Measurements from ENCODE around the gene PLOD3.
"Not testable (repeated sequence)": the region's sequence is repeated elsewhere in the genome, so short reads cannot be mapped to it uniquely, and the experiment has no call there.

Gene PLOD3

DNA sequence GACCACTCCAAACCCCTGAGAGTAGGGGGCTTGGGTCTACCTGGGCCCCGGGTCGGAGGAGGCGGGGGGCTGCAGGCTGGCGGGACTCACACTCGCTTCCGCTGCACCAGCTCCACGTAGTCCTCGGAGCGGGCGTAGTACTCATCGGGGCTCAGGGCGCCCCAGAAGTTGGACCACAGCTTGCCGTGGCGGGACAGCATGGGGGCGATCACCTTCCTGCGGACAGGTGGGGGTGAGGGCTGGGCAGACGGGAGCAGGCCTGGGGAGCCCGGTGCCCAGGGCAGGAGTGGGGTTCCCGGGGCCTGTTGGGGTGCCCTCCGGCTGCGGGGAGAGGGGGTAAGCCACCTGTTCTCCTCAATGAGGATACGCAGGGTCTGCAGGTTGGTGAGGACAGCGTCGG, 5.9 kb downstream of the PLOD3 start:
- DNase-seq (ENCODE audit: low read depth in 2 of 2) = no peak

GRCh38 chr7:101210143-101210542, 7.2 kb downstream of the PLOD3 start:
- no peak for DNase-seq (ENCODE audit: low read depth in 2 of 2)

DNA sequence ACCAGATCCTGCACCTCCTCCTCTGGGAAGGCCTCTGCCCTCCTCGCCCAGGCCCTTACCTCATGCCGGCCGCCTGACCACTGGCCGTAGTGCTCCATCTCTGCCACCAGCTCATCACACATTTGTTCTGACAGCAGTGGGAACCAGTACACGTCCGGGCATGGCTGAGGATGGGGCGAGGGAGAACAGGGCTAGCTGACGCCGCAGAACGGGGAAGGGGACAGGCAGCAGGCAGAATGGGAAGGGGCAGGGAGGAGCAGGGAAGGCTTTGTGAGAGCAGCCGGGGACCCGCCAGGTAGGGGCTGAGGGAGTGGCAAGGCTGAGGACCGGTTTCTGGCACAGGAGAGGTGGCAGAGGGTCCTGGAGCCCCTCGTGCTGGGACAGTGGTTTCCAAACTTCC, 8.6 kb downstream of the PLOD3 start:
- DNase-seq (ENCODE audit: low read depth in 2 of 2) = no peak

- no peak for DNase-seq (ENCODE audit: low read depth in 2 of 2)
Observed at GRCh38 chr7:101207459-101207858, 9.9 kb downstream of the PLOD3 start.

- DNase-seq (ENCODE audit: low read depth in 2 of 2) = no peak
Observed at GRCh38 chr7:101206665-101207042, 10.7 kb downstream of the PLOD3 start.

- DNase-seq (ENCODE audit: low read depth in 2 of 2) = no peak
Observed at GRCh38 chr7:101205901-101206664, 11.3 kb downstream of the PLOD3 start.

DNA sequence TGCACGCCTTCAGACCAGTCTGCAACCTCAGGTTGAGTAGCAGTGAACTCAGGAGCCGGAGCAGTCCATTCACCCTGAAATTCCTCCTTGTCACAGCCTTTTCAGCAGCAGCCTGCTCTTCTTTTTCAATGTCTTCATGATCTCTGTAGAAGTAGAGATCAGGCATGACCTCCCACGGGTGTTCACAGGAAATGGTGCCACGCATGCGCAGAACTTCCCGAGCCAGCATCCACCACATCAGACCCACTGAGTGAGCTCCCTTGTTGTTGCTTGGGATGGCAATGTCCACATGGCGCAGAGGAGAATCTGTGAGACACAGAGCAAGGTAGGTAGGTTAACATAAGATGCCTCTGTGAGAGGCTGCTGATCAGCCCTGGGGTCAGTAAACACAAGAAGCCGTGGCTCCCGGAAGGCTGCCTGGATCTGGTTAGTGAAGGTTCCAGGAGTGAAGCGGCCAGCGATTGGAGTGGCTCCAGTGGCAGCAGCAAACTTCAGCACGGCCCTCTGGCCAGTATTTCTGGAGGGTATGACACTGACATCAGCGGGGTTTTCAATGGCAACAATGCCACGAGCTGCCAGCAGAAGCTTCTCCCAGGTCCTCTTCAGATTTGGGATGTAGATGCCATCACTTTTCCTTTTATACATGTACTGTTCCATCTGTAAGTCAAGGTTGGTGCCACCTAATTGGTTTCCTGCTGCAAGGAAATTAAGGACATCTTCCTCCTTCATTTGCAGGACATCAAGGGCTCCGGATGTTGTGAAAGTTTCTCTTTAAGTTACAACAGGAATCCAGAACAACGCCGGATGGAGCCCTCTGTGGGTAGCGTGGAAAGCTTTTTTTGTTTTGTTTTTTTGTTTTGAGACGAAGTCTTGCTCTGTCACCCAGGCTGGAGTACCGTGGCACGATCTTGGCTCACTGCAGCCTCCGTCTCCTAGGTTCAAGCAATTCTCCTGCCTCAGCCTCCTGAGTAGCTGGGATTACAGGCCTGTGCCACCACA, 13.3 kb downstream of the PLOD3 start:
- not testable (repeated sequence) for DNase-seq (ENCODE audit: low read depth in 2 of 2)

DNA sequence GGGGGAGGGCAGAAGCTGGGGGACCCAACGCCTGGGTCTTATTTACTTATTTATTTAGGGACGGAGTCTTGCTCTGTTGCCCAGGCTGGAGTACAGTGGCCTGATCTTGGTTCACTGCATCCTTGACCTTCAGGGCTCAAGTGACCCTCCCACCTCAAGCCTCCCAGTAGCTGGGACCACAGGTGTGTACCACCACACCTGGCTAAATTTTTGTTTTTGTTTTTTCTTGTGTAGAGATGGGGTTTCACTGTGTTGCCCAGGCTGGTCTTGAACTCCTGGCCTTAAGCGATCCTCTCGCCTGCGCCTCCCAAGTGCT, 14.8 kb downstream of the PLOD3 start:
- DNase-seq (ENCODE audit: low read depth in 2 of 2) = no peak

GRCh38 chr7:101201695-101202602, 15.4 kb downstream of the PLOD3 start:
- no peak for DNase-seq (ENCODE audit: low read depth in 2 of 2)

DNA sequence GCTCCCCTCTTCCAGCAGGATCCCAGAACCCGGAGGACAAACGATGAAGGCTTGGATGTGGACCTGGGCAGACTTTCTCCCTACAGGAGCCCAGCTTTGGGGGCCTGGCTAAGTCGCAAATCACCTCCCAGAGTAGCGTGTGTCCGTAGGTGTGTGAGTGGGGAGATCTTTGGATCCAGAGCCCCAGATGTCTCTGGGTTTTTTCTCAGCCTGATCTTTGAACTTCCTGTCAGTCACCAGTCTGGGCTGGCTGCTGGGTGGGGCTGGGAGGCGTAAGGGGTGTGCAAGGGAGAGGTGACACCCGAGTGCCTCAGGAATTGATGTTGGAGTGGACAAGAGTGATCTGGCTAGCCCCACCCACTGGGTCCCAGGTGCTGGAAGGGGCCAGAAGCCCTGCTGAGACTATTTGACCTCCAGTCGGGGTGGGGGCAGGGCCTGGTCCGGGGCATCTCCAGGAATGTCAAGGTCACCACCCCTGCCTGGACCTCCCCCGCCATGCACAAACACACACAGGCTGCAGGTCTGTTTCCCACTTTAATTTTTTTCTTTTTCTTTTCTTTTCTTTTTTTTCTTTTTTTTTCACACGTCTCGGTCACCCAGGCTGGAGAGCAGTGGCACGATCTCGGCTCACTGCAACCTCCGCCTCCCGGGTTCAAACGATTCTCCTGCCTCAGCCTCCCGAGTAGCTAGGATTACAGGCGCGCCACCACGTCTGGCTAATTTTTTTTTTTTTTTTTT, 16.4 kb downstream of the PLOD3 start, which contains the start of gene MOGAT3:
Gene MOGAT3 (minus strand): TSS at position 175 of the 738 bp plus-strand sequence. CDS start 182 bp downstream, outside the sequence.
- DNase-seq (ENCODE audit: low read depth in 2 of 2) = no peak

GRCh38 chr7:101200504-101200861, 16.9 kb downstream of the PLOD3 start:
- no peak for DNase-seq (ENCODE audit: low read depth in 2 of 2)

GRCh38 chr7:101199522-101199921, 17.9 kb downstream of the PLOD3 start:
- DNase-seq (ENCODE audit: low read depth in 2 of 2) = not testable (repeated sequence)

DNA sequence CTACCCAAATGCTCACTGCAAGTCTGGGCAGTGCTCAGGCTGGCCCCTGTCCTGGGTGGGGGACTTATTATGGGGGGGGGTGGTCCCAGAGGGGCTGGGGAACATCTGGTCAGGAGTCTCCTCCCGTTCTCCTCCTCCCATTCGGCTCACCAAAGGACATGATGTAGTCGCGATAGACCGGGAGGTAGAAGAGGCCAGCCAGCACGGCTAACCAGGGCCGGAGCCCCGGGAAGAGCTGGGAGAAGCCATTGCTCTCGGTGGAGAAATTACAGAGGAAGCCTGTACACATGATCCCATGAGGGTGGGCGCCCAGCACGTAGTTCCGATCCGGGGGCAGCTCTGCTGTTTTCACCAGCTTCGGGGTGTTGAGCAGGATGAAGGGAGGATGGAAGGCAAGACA, 18.9 kb downstream of the PLOD3 start:
- no peak for DNase-seq (ENCODE audit: low read depth in 2 of 2)

DNA sequence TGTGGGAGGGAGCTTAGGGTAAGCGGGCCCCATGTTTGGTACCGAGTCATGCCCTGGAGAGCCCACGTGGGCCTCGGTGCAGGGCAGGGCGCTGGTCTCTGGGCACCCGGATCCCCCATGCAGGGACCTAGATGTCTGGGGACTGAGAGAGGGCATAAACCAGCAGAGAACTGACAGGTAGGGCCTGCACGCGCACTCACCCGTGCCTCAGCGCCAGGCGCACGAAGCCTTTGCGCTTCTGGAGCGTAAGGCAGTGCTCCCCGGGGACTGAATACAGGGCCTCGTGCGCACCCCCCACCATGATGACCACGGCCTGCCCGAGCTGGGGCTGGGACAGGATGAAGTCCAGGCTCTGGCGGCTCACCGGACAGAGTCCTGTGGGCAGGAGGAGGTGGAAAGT, 19.4 kb downstream of the PLOD3 start:
- no peak for DNase-seq (ENCODE audit: low read depth in 2 of 2)

DNA sequence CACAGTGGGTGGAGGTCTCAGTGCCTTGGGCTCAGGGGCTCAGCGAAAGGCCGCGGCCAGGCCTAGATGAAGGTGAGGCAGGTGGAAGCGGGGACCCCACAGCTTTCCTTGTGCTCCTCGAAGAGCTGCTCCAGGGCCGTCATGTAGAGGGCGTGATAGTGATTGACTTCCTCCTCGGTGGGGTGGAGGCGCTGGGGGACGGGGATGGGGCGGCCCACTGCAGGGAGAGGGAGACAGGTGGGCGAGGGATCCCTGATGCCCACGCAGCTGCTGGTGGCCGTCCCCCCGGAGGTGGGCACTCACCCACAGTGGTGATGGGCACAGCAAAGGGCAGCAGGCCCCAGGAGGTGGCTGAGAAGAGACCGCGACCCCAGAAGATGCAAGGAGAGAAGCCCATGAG, 21.5 kb downstream of the PLOD3 start:
- DNase-seq (ENCODE audit: low read depth in 2 of 2) = no peak

DNA sequence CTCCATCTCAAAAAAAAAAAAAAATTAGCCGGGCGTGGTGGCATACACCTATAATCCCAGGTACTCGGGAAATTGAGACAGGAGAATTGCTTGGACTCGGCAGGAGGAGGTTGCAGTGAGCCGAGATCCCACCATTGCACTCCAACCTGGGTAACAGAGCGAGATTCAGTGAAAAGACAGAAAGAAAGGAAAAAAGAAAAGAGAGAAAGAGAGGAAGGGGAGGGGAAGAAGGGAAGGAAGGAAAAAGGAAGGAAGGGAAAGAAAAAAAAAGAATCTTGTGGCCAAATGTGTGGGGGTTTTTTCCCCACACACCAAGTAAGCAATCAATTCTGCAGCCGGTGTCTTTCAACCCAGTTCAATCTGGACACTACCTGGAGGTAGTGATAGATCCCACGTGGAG, 28.3 kb downstream of the PLOD3 start:
- no peak for DNase-seq (ENCODE audit: low read depth in 2 of 2)

DNA sequence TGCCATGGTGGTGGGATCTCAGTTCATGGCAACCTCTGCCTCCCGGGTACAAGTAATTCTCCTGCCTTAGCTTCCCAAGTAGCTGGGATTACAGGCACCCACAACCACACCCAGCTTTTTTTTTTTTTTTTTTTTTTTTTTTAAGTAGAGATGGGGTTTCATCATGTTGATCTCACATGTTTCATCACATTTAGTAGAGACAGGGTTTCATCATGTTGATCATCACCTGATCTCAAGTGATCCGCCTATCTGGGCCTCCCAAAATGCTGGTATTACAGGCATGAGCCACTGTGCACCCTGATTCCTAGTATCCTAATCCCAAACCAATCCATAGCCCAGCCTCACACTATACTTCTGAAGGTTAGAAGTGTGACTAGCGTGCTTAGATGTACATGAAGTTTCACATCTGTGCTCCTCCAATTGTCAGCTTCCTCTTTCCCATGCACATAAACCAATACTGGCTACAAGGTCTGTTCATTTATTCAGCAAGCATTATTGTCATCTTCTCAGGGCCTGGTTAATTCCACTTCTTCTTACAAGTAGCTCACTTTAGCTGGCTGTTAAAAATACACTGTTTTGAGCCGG, 30.4 kb downstream of the PLOD3 start:
- no peak for DNase-seq (ENCODE audit: low read depth in 2 of 2)

GRCh38 chr7:101186194-101186593, 31.2 kb downstream of the PLOD3 start:
- no peak for DNase-seq (ENCODE audit: low read depth in 2 of 2)

GRCh38 chr7:101185258-101185839, 32.0 kb downstream of the PLOD3 start:
- DNase-seq (ENCODE audit: low read depth in 2 of 2) = no peak

GRCh38 chr7:101180130-101180755, 37.1 kb downstream of the PLOD3 start, which contains the start of gene NAT16:
TSS of gene NAT16 (minus strand) at chr7:101180293. CDS start at chr7:101174807, 5,486 bp downstream.
- no peak for DNase-seq (ENCODE audit: low read depth in 2 of 2)
